ENCODE data around the gene FNTB. TPM values are rescaled to one million over a fixed set of nuclear protein-coding genes. Genes with fewer than 3 reads are reported as not detected.
A peak's percentile ranks its signal among the peaks of the same experiment; 100 is the strongest.

FNTB gene
- total and polyA plus RNA-seq, 9 of the 15 experiments (the other 6 are each of a cell fraction or from before 2014, with no cell fraction given) = 6.9 to 23.2 (median 12.2) TPM

GRCh38 chr14:65072256-65072655 lies 85.6 kb downstream of the FNTB start:
- Histone ChIP-seq H3K9me3 (replicated peaks; ENCODE audit: control insufficient read depth, insufficient read depth, low read depth, low read length) (no peaks in the 10 kb centered on the region), H3K79me2 (ENCODE audit: control insufficient read depth, insufficient read depth, low read length) (no peaks in the 10 kb centered on the region; the same call in 1 of the 3 replicates), H3K4me2 (ENCODE audit: insufficient read depth, low read length) (no peak overlapping the region), H3K9ac (ENCODE audit: insufficient read depth in 1 of 2, low read depth in 2 of 2, low read length in 2 of 2) (peak overlapping the region in 1 of 2 experiments; percentile 21; a peak in 1 of 4 replicates), H3K36me3 (ENCODE audit: control insufficient read depth, insufficient read depth, low read length) (peaks cover 44% of the 10 kb centered on the region; the same call in 2 of the 3 replicates), H3K27me3 (ENCODE audit: control insufficient read depth in 2 of 2, insufficient read depth in 2 of 2, low read length in 2 of 2) (no peaks in the 10 kb centered on the region), H2AFZ (ENCODE audit: low read depth, low read length) (no peak overlapping the region), H4K20me1 (replicated peaks; ENCODE audit: control insufficient read depth, insufficient read depth, low read length) (no peaks in the 10 kb centered on the region; the same call in 1 of the 2 replicates), H3K4me3 (no peak overlapping the region), H3K4me1 (replicated peaks in 1 of 2; ENCODE audit: control insufficient read depth in 2 of 2, insufficient read depth in 2 of 2, low read length in 2 of 2) (peaks cover 17 to 27% of the 10 kb centered on the region in 2 experiments), H3K9me1 (ENCODE audit: control insufficient read depth, insufficient read depth, low read length) (peaks cover 8% of the 10 kb centered on the region), H3K27ac (ENCODE audit: extremely low read depth, low read depth, low read length) (no peak overlapping the region)
- 80% methylated on average over 4 of the region's 6 CpGs for WGBS (ENCODE audit: insufficient coverage, low coverage, missing lambda C conversion rate)
- CTCF ChIA-PET (ENCODE audit: low intra/inter-chr PET ratio) = no interaction called here
- in situ Hi-C loops (cut with MboI) (no loop called here), intact Hi-C loops (cut with micrococcal nuclease) (no loop called here)
- no peak for DNase-seq (ENCODE audit: extremely low read depth in 1 of 4, low spot score in 3 of 4)
- ATAC-seq = peak; percentile 23
- no TSS peak for BruUV-seq (replicated peaks)
- POLR2A ChIA-PET = interaction anchor here (1.1 kb wide), 1 partner anchor 20 kb away, joined by 3 read pairs; no protein-coding TSS in a partner anchor
- FAIRE-seq = no peak
- TF ChIP-seq SNIP1 (IDR thresholded peaks at IDR 0.05; ENCODE audit: low read depth) (no peak), ZBTB7A (IDR thresholded peaks at IDR 0.05; ENCODE audit: borderline replicate concordance, control insufficient read depth, low read depth, low read length) (no peak), EP400 (IDR thresholded peaks at IDR 0.05) (no peak), KHSRP (IDR thresholded peaks at IDR 0.05) (no peak), SP2 (IDR thresholded peaks at IDR 0.05; ENCODE audit: extremely low read depth, low read depth, low read length, poor library complexity, severe bottlenecking) (no peak)

GRCh38 chr14:65072937-65073336 lies 86.2 kb downstream of the FNTB start:
- FAIRE-seq (peak; percentile 75), DNase-seq (ENCODE audit: extremely low read depth in 1 of 4, low spot score in 3 of 4) (peak in 2 of 4 experiments; percentile 39 to 69), ATAC-seq (peak; percentile 76)
- no TSS peak for BruUV-seq (replicated peaks)
- Histone ChIP-seq H3K4me3 (no peak overlapping the region), H3K9me1 (ENCODE audit: control insufficient read depth, insufficient read depth, low read length) (peaks cover 8% of the 10 kb centered on the region), H3K9me3 (replicated peaks; ENCODE audit: control insufficient read depth, insufficient read depth, low read depth, low read length) (no peaks in the 10 kb centered on the region), H3K4me2 (ENCODE audit: insufficient read depth, low read length) (peak overlapping the region; percentile 13; the same call in 1 of the 2 replicates), H3K9ac (ENCODE audit: insufficient read depth in 1 of 2, low read depth in 2 of 2, low read length in 2 of 2) (no peak overlapping the region; a peak in 1 of 4 replicates), H3K36me3 (ENCODE audit: control insufficient read depth, insufficient read depth, low read length) (peaks cover 50% of the 10 kb centered on the region; the same call in 2 of the 3 replicates), H3K27me3 (ENCODE audit: control insufficient read depth in 2 of 2, insufficient read depth in 2 of 2, low read length in 2 of 2) (no peaks in the 10 kb centered on the region), H2AFZ (ENCODE audit: low read depth, low read length) (no peak overlapping the region), H3K79me2 (ENCODE audit: control insufficient read depth, insufficient read depth, low read length) (no peaks in the 10 kb centered on the region; the same call in 1 of the 3 replicates), H3K4me1 (replicated peaks in 1 of 2; ENCODE audit: control insufficient read depth in 2 of 2, insufficient read depth in 2 of 2, low read length in 2 of 2) (peaks cover 17 to 27% of the 10 kb centered on the region in 2 experiments), H3K27ac (ENCODE audit: extremely low read depth, low read depth, low read length) (peak overlapping the region; percentile 40; the same call in 1 of the 3 replicates), H4K20me1 (replicated peaks; ENCODE audit: control insufficient read depth, insufficient read depth, low read length) (no peaks in the 10 kb centered on the region; the same call in 1 of the 2 replicates)
- WGBS (ENCODE audit: insufficient coverage, low coverage, missing lambda C conversion rate) = 0% methylated on average over 1 of the region's 1 CpG
- intact Hi-C loops (cut with micrococcal nuclease) = no loop called here
- ChIA-PET POLR2A (interaction anchor here (1.1 kb wide), 1 partner anchor 21 kb away, joined by 3 read pairs; no protein-coding TSS in a partner anchor), CTCF (ENCODE audit: low intra/inter-chr PET ratio) (no interaction called here)
- in situ Hi-C loops (cut with MboI) = no loop called here
- no peak for TF ChIP-seq SMAD1 (IDR thresholded peaks at IDR 0.05; ENCODE audit: low read depth, low read length, partially characterized antibody)
- no peak for TF ChIP-seq HMGN3 (IDR thresholded peaks at IDR 0.05; ENCODE audit: borderline replicate concordance, extremely low read depth, insufficient read length, low read depth, low read length)
- peak; percentile 74; the same call in 1 of the 2 replicates for TF ChIP-seq NFE2 (IDR thresholded peaks at IDR 0.05; ENCODE audit: low read depth)
- TF ChIP-seq ZNF740 (CRISPR knock-in tag; IDR thresholded peaks at IDR 0.05) = no peak
- no peak for TF ChIP-seq ZNF740 (tag; IDR thresholded peaks at IDR 0.05)
- TF ChIP-seq MTF1 (CRISPR knock-in tag; IDR thresholded peaks at IDR 0.05; ENCODE audit: borderline replicate concordance) = no peak
- TF ChIP-seq RFX5 (IDR thresholded peaks at IDR 0.05; ENCODE audit: low read depth, low read length) = no peak
- peak; percentile 26; the same call in 1 of the 2 replicates for TF ChIP-seq MAFK (IDR thresholded peaks at IDR 0.05; ENCODE audit: low read length)
- TF ChIP-seq TCF7L2 (IDR thresholded peaks at IDR 0.05; ENCODE audit: low read depth, low read length) = no peak
- no peak for TF ChIP-seq BCOR (IDR thresholded peaks at IDR 0.05)
- 0 out of 2 replicates have a peak, but pooled peaks have one; percentile 14 for TF ChIP-seq CBFA2T2 (conservative IDR thresholded peaks at IDR 0.05)
- TF ChIP-seq LARP7 (IDR thresholded peaks at IDR 0.05) = no peak

Measured in K562 (cell line).